Stimulated activated CD4-positive, alpha-beta T cell treated with anti-CD3 and anti-CD28 coated beads, Interleukin-2, amount 100 ng/mL, for 4 hours (primary cell): ENCODE data around the gene FAM184B.
A peak's percentile ranks its signal among the peaks of the same experiment; 100 is the strongest.

Experiments used
- DNase-seq: peaks from one replicate; pipeline ENCODE4 v3.0.0-alpha.2; 2020; ENCODE audit warnings: low read depth

FAM184B gene

GRCh38 chr4:17633600-17633999, 147.8 kb downstream of the FAM184B start:
- DNase-seq, result no peak

GRCh38 chr4:17630228-17630627, 151.2 kb downstream of the FAM184B start:
- no peak for DNase-seq

GRCh38 chr4:17624821-17625220, 156.6 kb downstream of the FAM184B start:
- no peak for DNase-seq

GRCh38 chr4:17623451-17624001, 157.9 kb downstream of the FAM184B start:
- DNase-seq, result no peak

- no peak for DNase-seq
Observed at GRCh38 chr4:17619416-17620105, 161.9 kb downstream of the FAM184B start.

GRCh38 chr4:17618926-17619325, 162.5 kb downstream of the FAM184B start:
- no peak for DNase-seq

- no peak for DNase-seq
Observed at GRCh38 chr4:17616283-17616682, 165.1 kb downstream of the FAM184B start.

GRCh38 chr4:17614416-17615299, 166.8 kb downstream of the FAM184B start, which contains the start of gene MED28:
TSS of gene MED28 (plus strand) at chr4:17614641. CDS start at chr4:17614655, 14 bp downstream.
- peak; percentile 93 for DNase-seq

GRCh38 chr4:17613761-17614415, 167.5 kb downstream of the FAM184B start:
- peak; percentile 6 for DNase-seq

- DNase-seq, result no peak
Observed at GRCh38 chr4:17605236-17605635, 176.2 kb downstream of the FAM184B start.

- no peak for DNase-seq
Observed at GRCh38 chr4:17599826-17600225, 181.6 kb downstream of the FAM184B start.

- no peak for DNase-seq
Observed at GRCh38 chr4:17597517-17597916, 183.9 kb downstream of the FAM184B start.

GRCh38 chr4:17595471-17596005, 185.9 kb downstream of the FAM184B start:
- DNase-seq, result no peak

GRCh38 chr4:17589355-17589754, 192.1 kb downstream of the FAM184B start:
- DNase-seq, result no peak

GRCh38 chr4:17587094-17587822, 194.2 kb downstream of the FAM184B start:
- DNase-seq, result no peak

- no peak for DNase-seq
Observed at GRCh38 chr4:17584521-17585213, 196.8 kb downstream of the FAM184B start.

- DNase-seq, result no peak
Observed at GRCh38 chr4:17583941-17584340, 197.5 kb downstream of the FAM184B start.

- DNase-seq, result no peak
Observed at GRCh38 chr4:17583276-17583675, 198.1 kb downstream of the FAM184B start.

GRCh38 chr4:17580969-17581368, 200.5 kb downstream of the FAM184B start:
- DNase-seq, result no peak
